ENCODE data around the gene ABAT.

ABAT gene

GRCh38 chr16:8775359-8775758, 100.9 kb downstream of the ABAT start:
- no peaks in the 10 kb centered on the region for H3K9me3 ChIP-seq (replicated peaks; ENCODE audit: insufficient read depth, low read length)
- no peak overlapping the region for H2AFZ ChIP-seq (ENCODE audit: low read length)
- H3K4me3 ChIP-seq (ENCODE audit: low read length): no peak overlapping the region
- no peak for DNase-seq
- no peaks in the 10 kb centered on the region for H3K36me3 ChIP-seq (replicated peaks; ENCODE audit: insufficient read depth, low read length)
- H3K9ac ChIP-seq (ENCODE audit: low read length): no peak overlapping the region
- no peak overlapping the region for H3K27ac ChIP-seq (ENCODE audit: low read length)
- no peaks in the 10 kb centered on the region for H3K4me1 ChIP-seq (ENCODE audit: low read length)
- no peaks in the 10 kb centered on the region for H4K20me1 ChIP-seq (ENCODE audit: insufficient read depth, low read length)
- no peak overlapping the region for H3K4me2 ChIP-seq (ENCODE audit: low read depth, low read length)
- TF ChIP-seq EZH2phosphoT487 (IDR thresholded peaks at IDR 0.05; ENCODE audit: low read length) (no peak), CTCF (IDR thresholded peaks at IDR 0.05; ENCODE audit: low read length) (no peak), EZH2 (optimal IDR thresholded peaks at IDR 0.05; ENCODE audit: low read depth, low read length) (no peak)
- H3K79me2 ChIP-seq (ENCODE audit: low read length): no peaks in the 10 kb centered on the region
- H3K9me2 ChIP-seq (replicated peaks; ENCODE audit: insufficient read depth, low read length): no peaks in the 10 kb centered on the region
- H3F3A ChIP-seq (ENCODE audit: insufficient read depth, low read length): no peaks in the 10 kb centered on the region
- no peaks in the 10 kb centered on the region for H3K27me3 ChIP-seq (replicated peaks; ENCODE audit: insufficient read depth, low read length)

- Histone ChIP-seq H3K4me3 (ENCODE audit: low read length) (no peak overlapping the region), H2AFZ (ENCODE audit: low read length) (no peak overlapping the region), H3K79me2 (ENCODE audit: low read length) (no peaks in the 10 kb centered on the region), H3K9ac (ENCODE audit: low read length) (no peak overlapping the region), H3K36me3 (replicated peaks; ENCODE audit: insufficient read depth, low read length) (no peaks in the 10 kb centered on the region), H3K27me3 (replicated peaks; ENCODE audit: insufficient read depth, low read length) (no peaks in the 10 kb centered on the region), H3K4me1 (ENCODE audit: low read length) (no peaks in the 10 kb centered on the region), H3K27ac (ENCODE audit: low read length) (no peak overlapping the region), H3K9me2 (replicated peaks; ENCODE audit: insufficient read depth, low read length) (no peaks in the 10 kb centered on the region), H4K20me1 (ENCODE audit: insufficient read depth, low read length) (no peaks in the 10 kb centered on the region), H3K9me3 (replicated peaks; ENCODE audit: insufficient read depth, low read length) (no peaks in the 10 kb centered on the region), H3F3A (ENCODE audit: insufficient read depth, low read length) (no peaks in the 10 kb centered on the region), H3K4me2 (ENCODE audit: low read depth, low read length) (no peak overlapping the region)
- no peak for DNase-seq
- no peak for TF ChIP-seq EZH2 (optimal IDR thresholded peaks at IDR 0.05; ENCODE audit: low read depth, low read length)
- no peak for TF ChIP-seq EZH2phosphoT487 (IDR thresholded peaks at IDR 0.05; ENCODE audit: low read length)
- TF ChIP-seq CTCF (IDR thresholded peaks at IDR 0.05; ENCODE audit: low read length): no peak
Observed at GRCh38 chr16:8776129-8776584, 101.7 kb downstream of the ABAT start.

GRCh38 chr16:8777217-8777616, 102.8 kb downstream of the ABAT start:
- Histone ChIP-seq H3K36me3 (replicated peaks; ENCODE audit: insufficient read depth, low read length) (no peaks in the 10 kb centered on the region), H3K27ac (ENCODE audit: low read length) (no peak overlapping the region), H3K4me2 (ENCODE audit: low read depth, low read length) (no peak overlapping the region), H4K20me1 (ENCODE audit: insufficient read depth, low read length) (no peaks in the 10 kb centered on the region), H3F3A (ENCODE audit: insufficient read depth, low read length) (no peaks in the 10 kb centered on the region), H3K9me3 (replicated peaks; ENCODE audit: insufficient read depth, low read length) (no peaks in the 10 kb centered on the region), H3K27me3 (replicated peaks; ENCODE audit: insufficient read depth, low read length) (no peaks in the 10 kb centered on the region), H3K9me2 (replicated peaks; ENCODE audit: insufficient read depth, low read length) (no peaks in the 10 kb centered on the region), H3K4me1 (ENCODE audit: low read length) (no peaks in the 10 kb centered on the region), H2AFZ (ENCODE audit: low read length) (no peak overlapping the region), H3K9ac (ENCODE audit: low read length) (no peak overlapping the region), H3K4me3 (ENCODE audit: low read length) (no peak overlapping the region), H3K79me2 (ENCODE audit: low read length) (no peaks in the 10 kb centered on the region)
- no peak for TF ChIP-seq EZH2 (optimal IDR thresholded peaks at IDR 0.05; ENCODE audit: low read depth, low read length)
- no peak for TF ChIP-seq CTCF (IDR thresholded peaks at IDR 0.05; ENCODE audit: low read length)
- TF ChIP-seq EZH2phosphoT487 (IDR thresholded peaks at IDR 0.05; ENCODE audit: low read length): no peak
- DNase-seq: no peak
